LoVo (cell line): Measurements from ENCODE around the gene ZFP28.

Experiments
- DNase-seq: peaks from one replicate; pipeline ENCODE4 v3.0.0-alpha.2; 2016; ENCODE audit warnings: low spot score

Gene ZFP28

DNA sequence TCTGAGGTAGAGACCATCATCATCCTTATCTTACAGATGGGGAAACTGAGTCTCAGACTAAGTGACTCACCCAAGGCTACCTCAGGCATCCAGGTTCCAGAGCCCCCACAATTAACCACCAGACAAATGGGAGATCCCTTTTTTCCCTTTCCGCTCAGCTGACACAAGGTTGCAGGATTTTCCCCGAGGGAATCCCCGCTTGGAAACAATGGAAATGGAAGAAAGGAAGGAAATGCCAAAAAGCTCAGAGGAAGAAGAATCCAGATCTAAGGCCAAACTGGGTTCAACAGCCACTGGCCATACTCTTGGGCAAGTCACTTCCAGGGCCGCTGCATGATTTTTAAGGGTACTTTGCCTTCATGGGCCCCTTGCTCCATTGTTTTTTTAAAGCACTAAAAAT lies 57.9 kb downstream of the ZFP28 start:
- DNase-seq, result no peak

GRCh38 chr19:56597696-56598095 lies 58.9 kb downstream of the ZFP28 start:
- DNase-seq, result no peak

- DNase-seq, result no peak
These were observed 62.6 kb downstream of the ZFP28 start for GRCh38 chr19:56601375-56601774.

DNA sequence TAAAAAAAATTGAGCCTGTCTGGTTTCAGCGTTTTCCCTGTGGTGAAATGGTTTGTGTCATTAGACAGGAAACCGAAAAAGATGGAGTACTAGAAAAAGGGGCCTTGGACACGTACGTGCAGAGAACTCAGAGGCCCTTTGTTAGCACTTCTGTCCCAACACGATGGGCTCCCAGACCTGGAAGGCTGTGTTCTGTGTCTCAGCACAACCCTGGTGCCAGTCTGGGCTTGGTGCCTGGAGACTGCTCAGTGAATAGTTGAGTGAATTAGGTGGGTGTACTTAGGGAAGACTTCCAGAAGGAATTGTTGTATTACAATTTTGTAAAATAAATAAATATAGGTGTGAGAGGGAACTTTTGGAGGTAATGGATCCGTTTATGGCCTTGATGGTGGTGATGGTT lies 65.1 kb downstream of the ZFP28 start:
- DNase-seq, result no peak
